GM23338 (cell line): Measurements from ENCODE around the gene RILPL1. TPM values are rescaled to one million over a fixed set of nuclear protein-coding genes. Genes with fewer than 3 reads are reported as not detected.
"Not testable (repeated sequence)": the region's sequence is repeated elsewhere in the genome, so short reads cannot be mapped to it uniquely, and the experiment has no call there.

ENCODE experiments used
- ATAC-seq: fragments of 200-7000 bp; cut with Tn5 transposase; 3 replicates; pipeline ENCODE4 v1.9.1; 2020
- DNase-seq: peaks from one replicate; pipeline ENCODE4 v3.0.0-alpha.2; 2015; ENCODE audit warnings: low spot score
- H2AFZ ChIP-seq: fragments of 200-600 bp; sonication (generic); 2 replicates; pipeline ENCODE4 v1.8.0; 2016; ENCODE audit warnings: antibody characterized with exemption, mild to moderate bottlenecking, moderate library complexity
- H3F3A ChIP-seq: fragments of 200-600 bp; sonication (generic); replicated peaks from 2 replicates; pipeline ENCODE4 v1.8.0; 2017; ENCODE audit warnings: antibody characterized with exemption, mixed run types, low read depth
- H3K27ac ChIP-seq: fragments of 200-600 bp; sonication (generic); 2 replicates; pipeline ENCODE4 v1.6.1; 2016; ENCODE audit warnings: low read depth
- H3K27me3 ChIP-seq: fragments of 200-600 bp; sonication (generic); 2 replicates; pipeline ENCODE4 v1.8.0; 2016; ENCODE audit warnings: mild to moderate bottlenecking, mixed run types, moderate library complexity; ENCODE audit not compliant: insufficient read depth
- H3K36me3 ChIP-seq: fragments of 200-600 bp; sonication (generic); 2 replicates; pipeline ENCODE4 v1.8.0; 2016; ENCODE audit warnings: mild to moderate bottlenecking; ENCODE audit not compliant: insufficient read depth
- H3K4me1 ChIP-seq: fragments of 200-600 bp; sonication (generic); 2 replicates; pipeline ENCODE4 v1.8.0; 2016; ENCODE audit warnings: mild to moderate bottlenecking, moderate library complexity; ENCODE audit not compliant: insufficient read depth
- H3K4me2 ChIP-seq: fragments of 200-600 bp; sonication (generic); 2 replicates; pipeline ENCODE4 v1.7.1; 2017; ENCODE audit warnings: mixed run types
- H3K4me3 ChIP-seq: fragments of 200-600 bp; sonication (generic); 2 replicates; pipeline ENCODE4 v1.6.1; 2016; ENCODE audit warnings: mixed run types
- H3K79me2 ChIP-seq: fragments of 200-600 bp; sonication (generic); replicated peaks from 2 replicates; pipeline ENCODE4 v1.8.0; 2017; ENCODE audit warnings: mild to moderate bottlenecking; ENCODE audit not compliant: insufficient read depth
- H3K9me2 ChIP-seq: fragments of 200-600 bp; sonication (generic); 2 replicates; pipeline ENCODE4 v1.8.0; 2017; ENCODE audit not compliant: insufficient read depth
- H4K20me1 ChIP-seq: fragments of 200-600 bp; sonication (generic); replicated peaks from 2 replicates; pipeline ENCODE4 v1.8.0; 2017; ENCODE audit warnings: mild to moderate bottlenecking; ENCODE audit not compliant: insufficient read depth
- H3K27ac Mint-ChIP-seq: 2 replicates; pipeline ENCODE4 v1.8.0; 2020; ENCODE audit warnings: inconsistent platforms, mild to moderate bottlenecking, moderate library complexity, mixed read lengths
- H3K27me3 Mint-ChIP-seq: 3 replicates; pipeline ENCODE4 v1.8.0; 2022; ENCODE audit warnings: low read depth, mild to moderate bottlenecking, moderate library complexity, mixed read lengths, inconsistent platforms; ENCODE audit not compliant: insufficient read depth, poor library complexity
- H3K36me3 Mint-ChIP-seq: 3 replicates; pipeline ENCODE4 v1.8.0; 2021; ENCODE audit warnings: low read depth, mild to moderate bottlenecking, inconsistent platforms, moderate library complexity, mixed read lengths
- H3K4me1 Mint-ChIP-seq: 3 replicates; pipeline ENCODE4 v1.8.0; 2020; ENCODE audit warnings: mild to moderate bottlenecking, inconsistent platforms, mixed read lengths
- H3K4me3 Mint-ChIP-seq: 3 replicates; pipeline ENCODE4 v1.8.0; 2021; ENCODE audit warnings: moderate library complexity, mild to moderate bottlenecking, inconsistent platforms, mixed read lengths
- H3K9me3 Mint-ChIP-seq: 3 replicates; pipeline ENCODE4 v1.8.0; 2020; ENCODE audit warnings: moderate library complexity, mild to moderate bottlenecking, inconsistent platforms, mixed read lengths
- CREB1 ChIP-seq: fragments of 250-450 bp; sonication (Bioruptor Pico); IDR thresholded peaks from 2 replicates; pipeline ENCODE4 v1.5.0; 2020; ENCODE audit warnings: low read depth, mild to moderate bottlenecking, moderate library complexity
- EZH2 ChIP-seq: fragments of 200-600 bp; sonication (generic); IDR thresholded peaks from one replicate; pipeline ENCODE4 v1.8.0; 2017; ENCODE audit warnings: antibody characterized with exemption, mild to moderate bottlenecking, low read depth; ENCODE audit not compliant: unreplicated experiment
- EZH2phosphoT487 ChIP-seq: fragments of 200-600 bp; sonication (generic); IDR thresholded peaks from one replicate; pipeline ENCODE4 v1.8.1; 2018; ENCODE audit warnings: antibody characterized with exemption; ENCODE audit not compliant: unreplicated experiment
- STAT1 ChIP-seq: IDR thresholded peaks from one replicate; pipeline ENCODE4 v1.6.1; 2016; ENCODE audit warnings: antibody characterized with exemption; ENCODE audit not compliant: unreplicated experiment
- polyA plus RNA-seq: library from polyadenylated mRNA; unstranded; fragments of >200 nt; fragmentation: Nextera tagmentation; extraction: Ambion mirVana; gene quantifications from 2 replicates; pipeline ENCODE4 v1.2.1, GENCODE V29; 2016
- total RNA-seq: library from RNA; depleted of rRNA; stranded (reverse); fragments of >200 nt; shearing (Covaris generic); gene quantifications from 2 replicates; pipeline ENCODE4 v1.2.3, GENCODE V29; 2014

RILPL1 gene
- total and polyA plus RNA-seq, 2 experiments from 2014 or later = 3.9 to 7.9 TPM

DNA sequence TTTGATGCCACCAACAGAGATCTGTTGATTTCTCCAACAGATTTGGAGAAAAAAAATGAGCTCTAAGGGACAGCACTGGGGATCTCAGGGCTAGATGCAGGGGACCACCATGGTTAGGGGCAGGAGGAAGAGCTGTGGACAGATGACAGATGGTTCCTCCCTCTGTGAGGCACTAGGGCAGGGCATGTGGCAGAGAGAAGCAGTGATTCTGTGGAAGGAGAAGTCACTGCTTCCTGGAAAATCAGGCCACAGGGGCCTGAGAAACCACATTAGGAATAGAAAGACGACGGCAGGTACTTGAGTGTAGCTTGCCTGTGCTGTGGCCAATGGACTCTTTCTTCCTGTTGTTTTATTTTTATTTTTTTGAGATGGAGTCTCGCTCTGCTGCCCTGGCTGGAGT lies 25.9 kb upstream of the RILPL1 start:
- Histone ChIP-seq H3K36me3 (no peaks in the 10 kb centered on the region), H4K20me1 (no peaks in the 10 kb centered on the region), H3K4me1 (no peaks in the 10 kb centered on the region), H3K27ac (no peak overlapping the region), H3K79me2 (no peaks in the 10 kb centered on the region), H3F3A (no peaks in the 10 kb centered on the region), H2AFZ (no peak overlapping the region), H3K4me3 (no peak overlapping the region), H3K27me3 (no peaks in the 10 kb centered on the region), H3K4me2 (no peak overlapping the region), H3K9me2 (no peaks in the 10 kb centered on the region)
- H3K4me1 Mint-ChIP-seq = no peaks in the 10 kb centered on the region
- TF ChIP-seq EZH2phosphoT487 = no peak
- TF ChIP-seq STAT1 = no peak
- no peak for TF ChIP-seq EZH2
- TF ChIP-seq CREB1 (CRISPR knock-in tag) = no peak
- DNase-seq (no peak), ATAC-seq (no peak)
- no peak overlapping the region for H3K4me3 Mint-ChIP-seq
- H3K36me3 Mint-ChIP-seq = no peaks in the 10 kb centered on the region
- H3K27ac Mint-ChIP-seq = no peak overlapping the region
- no peaks in the 10 kb centered on the region for H3K9me3 Mint-ChIP-seq
- peaks cover 13% of the 10 kb centered on the region for H3K27me3 Mint-ChIP-seq

DNA sequence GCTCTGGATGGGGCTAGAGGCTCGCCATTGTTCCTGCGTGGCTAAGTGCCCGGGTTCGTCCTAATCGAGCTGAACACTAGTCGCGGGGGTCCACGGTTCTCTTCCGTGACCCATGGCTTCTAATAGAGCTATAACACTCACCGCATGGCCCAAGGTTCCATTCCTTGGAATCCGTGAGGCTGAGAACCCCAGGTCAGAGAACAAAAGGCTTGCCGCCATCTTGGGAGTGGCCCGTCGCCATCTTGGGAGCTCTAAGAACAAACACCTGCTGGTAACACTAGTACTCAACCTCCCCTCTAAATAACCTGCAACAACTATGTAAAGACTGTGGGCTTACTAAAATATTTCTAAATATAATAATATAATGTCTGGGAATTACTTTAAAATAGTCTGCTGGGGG lies 25.0 kb upstream of the RILPL1 start:
- H3K36me3 ChIP-seq, H3K27ac Mint-ChIP-seq, H3K4me1 ChIP-seq, H4K20me1 ChIP-seq, H3K79me2 ChIP-seq, ATAC-seq, H3K4me2 ChIP-seq, H3K36me3 Mint-ChIP-seq, H3K9me3 Mint-ChIP-seq, H3K4me3 Mint-ChIP-seq, H3K27ac ChIP-seq, H3F3A ChIP-seq, H3K4me3 ChIP-seq, DNase-seq, H3K27me3 ChIP-seq, H3K9me2 ChIP-seq, H3K4me1 Mint-ChIP-seq: not testable (repeated sequence)
- peaks cover 13% of the 10 kb centered on the region for H3K27me3 Mint-ChIP-seq
- H2AFZ ChIP-seq = peak overlapping the region; percentile 32

DNA sequence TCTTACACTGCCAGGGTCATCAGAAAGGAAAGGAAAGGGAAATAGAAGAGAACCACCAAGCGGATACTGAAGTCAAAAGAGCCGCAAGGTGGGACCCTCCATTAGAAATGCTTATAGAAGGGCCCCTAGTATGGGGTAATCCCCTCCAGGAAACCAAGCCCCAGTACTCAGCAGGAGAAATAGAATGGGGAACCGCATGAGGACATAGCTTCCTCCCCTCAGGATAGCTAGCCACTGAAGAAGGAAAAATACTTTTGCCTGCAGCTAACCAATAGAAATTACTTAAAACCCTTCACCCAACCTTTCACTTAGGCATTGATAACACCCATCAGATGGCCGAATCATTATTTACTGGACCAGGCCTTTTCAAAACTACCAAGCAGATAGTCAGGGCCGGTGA lies 21.3 kb upstream of the RILPL1 start:
- H3K4me1 ChIP-seq, H3K9me3 Mint-ChIP-seq, H3K4me3 ChIP-seq, H3K4me1 Mint-ChIP-seq, H3F3A ChIP-seq, H3K27me3 Mint-ChIP-seq, H3K9me2 ChIP-seq, H3K36me3 ChIP-seq, H3K4me2 ChIP-seq, H3K36me3 Mint-ChIP-seq, H3K27ac Mint-ChIP-seq, H2AFZ ChIP-seq, ATAC-seq, H3K4me3 Mint-ChIP-seq, H4K20me1 ChIP-seq, H3K79me2 ChIP-seq, H3K27me3 ChIP-seq, DNase-seq, H3K27ac ChIP-seq: not testable (repeated sequence)

DNA sequence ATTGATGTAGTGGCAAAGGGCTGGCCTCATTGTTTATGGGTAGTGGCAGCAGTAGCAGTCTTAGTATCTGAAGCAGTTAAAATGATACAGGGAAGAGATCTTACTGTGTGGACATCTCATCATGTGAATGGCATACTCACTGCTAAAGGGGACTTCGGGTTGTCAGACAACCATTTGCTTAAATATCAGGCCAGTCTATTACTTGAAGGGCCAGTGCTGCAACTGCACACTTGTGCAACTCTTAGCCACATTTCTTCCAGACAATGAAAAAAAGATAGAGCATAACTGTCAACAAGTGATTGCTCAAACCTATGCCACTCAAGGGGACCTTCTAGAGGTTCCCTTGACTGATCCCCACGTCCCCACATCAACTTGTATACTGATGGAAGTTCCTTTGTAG lies 20.6 kb upstream of the RILPL1 start:
- not testable (repeated sequence) for H3K9me3 Mint-ChIP-seq, H3K27ac Mint-ChIP-seq, H3K4me1 Mint-ChIP-seq, DNase-seq, H3K36me3 ChIP-seq, H3K27ac ChIP-seq, H3K79me2 ChIP-seq, H3K4me2 ChIP-seq, ATAC-seq, H3K4me3 ChIP-seq, H3K27me3 Mint-ChIP-seq, H3K9me2 ChIP-seq, H2AFZ ChIP-seq, H3K4me1 ChIP-seq, H3K27me3 ChIP-seq, H3K4me3 Mint-ChIP-seq, H4K20me1 ChIP-seq, H3K36me3 Mint-ChIP-seq, H3F3A ChIP-seq
